Kidney capillary endothelial cell (primary cell): ENCODE data around the gene ISY1.
"Not testable (repeated sequence)": the region's sequence is repeated elsewhere in the genome, so short reads cannot be mapped to it uniquely, and the experiment has no call there.

Source experiments
- DNase-seq: peaks from one replicate; pipeline ENCODE4 v3.0.0-alpha.2; 2018; ENCODE audit warnings: low spot score

The ISY1 gene

GRCh38 chr3:129166579-129167332, 5.9 kb upstream of the ISY1 start:
- no peak for DNase-seq

- DNase-seq, result not testable (repeated sequence)
Observed at GRCh38 chr3:129165594-129165993, 4.7 kb upstream of the ISY1 start.

GRCh38 chr3:129164500-129164899, 3.6 kb upstream of the ISY1 start:
- DNase-seq, result no peak

GRCh38 chr3:129162729-129163579, 2.1 kb upstream of the ISY1 start:
- no peak for DNase-seq

- no peak for DNase-seq
Observed at GRCh38 chr3:129161860-129162271, 1.0 kb upstream of the ISY1 start.

GRCh38 chr3:129144786-129145185, 16.1 kb downstream of the ISY1 start:
- DNase-seq, result no peak

- DNase-seq, result not testable (repeated sequence)
Observed at GRCh38 chr3:129141011-129141410, 19.9 kb downstream of the ISY1 start.

GRCh38 chr3:129139911-129140310, 21.0 kb downstream of the ISY1 start:
- DNase-seq, result no peak

GRCh38 chr3:129136275-129136674, 24.6 kb downstream of the ISY1 start:
- not testable (repeated sequence) for DNase-seq

- no peak for DNase-seq
Observed at GRCh38 chr3:129132097-129132866, 28.6 kb downstream of the ISY1 start.

- no peak for DNase-seq
Observed at GRCh38 chr3:129131465-129132088, 29.3 kb downstream of the ISY1 start.

- DNase-seq, result no peak
Observed at GRCh38 chr3:129130291-129130813, 30.5 kb downstream of the ISY1 start.

- no peak for DNase-seq
Observed at GRCh38 chr3:129128357-129129155, 32.3 kb downstream of the ISY1 start.

GRCh38 chr3:129126726-129127280, 34.1 kb downstream of the ISY1 start:
- DNase-seq, result no peak

GRCh38 chr3:129123314-129124060, 37.4 kb downstream of the ISY1 start:
- DNase-seq, result no peak

GRCh38 chr3:129122412-129123011, 38.4 kb downstream of the ISY1 start:
- DNase-seq, result no peak

GRCh38 chr3:129121792-129122411, 39.0 kb downstream of the ISY1 start, which contains the start of gene RAB43:
Gene RAB43 (minus strand): TSS chr3:129121804. CDS start chr3:129121489, 315 bp downstream.
- peak; percentile 63 for DNase-seq

- peak; percentile 14 for DNase-seq
Observed at GRCh38 chr3:129121016-129121791, 39.7 kb downstream of the ISY1 start.
